ENCODE results near the gene CLIC2.
"Not testable (repeated sequence)": the region's sequence is repeated elsewhere in the genome, so short reads cannot be mapped to it uniquely, and the experiment has no call there.

DNA sequence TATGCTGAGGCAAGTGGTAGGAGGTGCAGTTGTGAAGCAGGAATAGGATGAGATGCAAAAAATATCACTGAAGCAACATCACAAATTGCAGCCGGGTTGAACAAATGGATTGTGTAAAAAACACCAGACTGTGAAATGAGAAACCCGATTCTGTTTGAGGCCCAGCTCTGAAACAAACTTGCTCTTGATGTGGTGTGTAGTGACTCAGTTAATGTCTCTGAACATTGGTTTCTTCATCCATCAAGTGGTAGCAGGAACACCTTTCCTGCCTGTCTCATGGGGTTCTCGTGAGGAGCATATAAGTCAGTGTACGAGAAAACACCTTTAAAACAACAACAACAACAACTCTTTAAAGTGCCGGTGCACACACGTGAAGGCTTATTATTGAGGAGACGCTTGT lies 29.3 kb upstream of the CLIC2 start:
- TF ChIP-seq CTCF, POLR2A (IDR thresholded peaks at IDR 0.05): not testable (repeated sequence)

All from testis (tissue), 2 donors.